Cardiac muscle cell (in vitro differentiated cells and primary cell): ENCODE results near the gene NOL7. TPM values are rescaled to one million over a fixed set of nuclear protein-coding genes. Genes with fewer than 3 reads are reported as not detected.

Source experiments
- DNase-seq, 2 donors: peaks; one replicate each; pipeline versions ENCODE4 v3.0.0 to v3.0.0-alpha.2; 2010 to 2017; ENCODE audit warnings: low read depth in 1 of 2, low spot score in 1 of 2
- H3K27ac ChIP-seq: fragments of 200-600 bp; sonication (generic); 2 replicates; pipeline ENCODE4 v1.5.1; 2016
- H3K27me3 ChIP-seq: fragments of 200-600 bp; sonication (generic); 2 replicates; pipeline ENCODE4 v1.6.0; 2016; ENCODE audit warnings: control low read depth
- H3K36me3 ChIP-seq: fragments of 200-600 bp; sonication (generic); 2 replicates; pipeline ENCODE4 v1.5.1; 2016; ENCODE audit warnings: control low read depth
- H3K4me1 ChIP-seq: fragments of 200-600 bp; sonication (generic); 2 replicates; pipeline ENCODE4 v1.8.1; 2017; ENCODE audit warnings: low read depth, mild to moderate bottlenecking, mixed run types
- H3K4me3 ChIP-seq: fragments of 200-600 bp; sonication (generic); 2 replicates; pipeline ENCODE4 v1.5.1; 2016; ENCODE audit warnings: mild to moderate bottlenecking
- H3K9me3 ChIP-seq: fragments of 200-600 bp; sonication (generic); 2 replicates; pipeline ENCODE4 v1.5.1; 2017; ENCODE audit warnings: low read depth, mild to moderate bottlenecking, control low read depth
- polyA plus RNA-seq: library from polyadenylated mRNA; unstranded; fragments of >200 nt; fragmentation: Nextera tagmentation; extraction: Ambion mirVana; gene quantifications from 2 replicates; pipeline ENCODE4 v1.2.1, GENCODE V29; 2016
- total RNA-seq: library from RNA; depleted of rRNA; stranded (reverse); fragments of >200 nt; gene quantifications from 2 replicates; pipeline ENCODE4 v1.2.3, GENCODE V29; 2016
- TF ChIP-seq, protein P1 (sequence below): IDR thresholded peaks from 2 replicates; pipeline ENCODE4 v1.5.1; 2012; ENCODE audit warnings: low read depth, mild to moderate bottlenecking, low read length

Gene NOL7
- total and polyA plus RNA-seq, 2 experiments from 2014 or later: 144 to 154 TPM

DNA sequence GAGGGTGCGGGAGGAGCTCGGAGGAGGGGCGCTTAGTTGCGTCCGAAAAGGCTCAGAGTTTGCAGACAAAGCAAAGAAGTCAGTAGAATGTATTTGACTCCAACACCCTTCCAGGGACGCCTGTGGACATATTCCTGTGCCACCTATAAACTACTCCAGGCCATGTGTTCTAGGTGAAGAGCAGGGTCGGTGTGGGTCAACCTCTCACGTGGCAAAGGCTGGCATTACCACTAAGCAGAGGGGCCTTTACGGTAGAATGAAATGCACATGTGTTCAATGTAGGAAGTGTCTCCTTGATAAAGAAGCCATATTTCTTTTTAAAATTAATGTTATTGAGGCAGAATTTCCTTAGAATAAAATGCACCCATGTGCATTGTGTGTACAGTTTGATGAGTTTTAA lies 25.3 kb upstream of the NOL7 start:
- TF ChIP-seq, protein P1, sequence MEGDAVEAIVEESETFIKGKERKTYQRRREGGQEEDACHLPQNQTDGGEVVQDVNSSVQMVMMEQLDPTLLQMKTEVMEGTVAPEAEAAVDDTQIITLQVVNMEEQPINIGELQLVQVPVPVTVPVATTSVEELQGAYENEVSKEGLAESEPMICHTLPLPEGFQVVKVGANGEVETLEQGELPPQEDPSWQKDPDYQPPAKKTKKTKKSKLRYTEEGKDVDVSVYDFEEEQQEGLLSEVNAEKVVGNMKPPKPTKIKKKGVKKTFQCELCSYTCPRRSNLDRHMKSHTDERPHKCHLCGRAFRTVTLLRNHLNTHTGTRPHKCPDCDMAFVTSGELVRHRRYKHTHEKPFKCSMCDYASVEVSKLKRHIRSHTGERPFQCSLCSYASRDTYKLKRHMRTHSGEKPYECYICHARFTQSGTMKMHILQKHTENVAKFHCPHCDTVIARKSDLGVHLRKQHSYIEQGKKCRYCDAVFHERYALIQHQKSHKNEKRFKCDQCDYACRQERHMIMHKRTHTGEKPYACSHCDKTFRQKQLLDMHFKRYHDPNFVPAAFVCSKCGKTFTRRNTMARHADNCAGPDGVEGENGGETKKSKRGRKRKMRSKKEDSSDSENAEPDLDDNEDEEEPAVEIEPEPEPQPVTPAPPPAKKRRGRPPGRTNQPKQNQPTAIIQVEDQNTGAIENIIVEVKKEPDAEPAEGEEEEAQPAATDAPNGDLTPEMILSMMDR: no peak
- H3K9me3 ChIP-seq: no peaks in the 10 kb centered on the region

GRCh38 chr6:13590574-13591153 lies 24.5 kb upstream of the NOL7 start:
- no peak for DNase-seq
- TF ChIP-seq, protein P1: no peak
- Histone ChIP-seq H3K4me1 (no peaks in the 10 kb centered on the region), H3K4me3 (no peak overlapping the region), H3K36me3 (peaks cover 36% of the 10 kb centered on the region), H3K9me3 (no peaks in the 10 kb centered on the region), H3K27ac (no peak overlapping the region), H3K27me3 (no peaks in the 10 kb centered on the region)

More for the DNA sequence above, 25.3 kb upstream of the NOL7 start:
- H3K27me3 ChIP-seq: no peaks in the 10 kb centered on the region
- H3K27ac ChIP-seq: no peak overlapping the region
- H3K4me3 ChIP-seq: no peak overlapping the region
- H3K4me1 ChIP-seq: no peaks in the 10 kb centered on the region
- no peak for DNase-seq
- peaks cover 29% of the 10 kb centered on the region for H3K36me3 ChIP-seq

DNA sequence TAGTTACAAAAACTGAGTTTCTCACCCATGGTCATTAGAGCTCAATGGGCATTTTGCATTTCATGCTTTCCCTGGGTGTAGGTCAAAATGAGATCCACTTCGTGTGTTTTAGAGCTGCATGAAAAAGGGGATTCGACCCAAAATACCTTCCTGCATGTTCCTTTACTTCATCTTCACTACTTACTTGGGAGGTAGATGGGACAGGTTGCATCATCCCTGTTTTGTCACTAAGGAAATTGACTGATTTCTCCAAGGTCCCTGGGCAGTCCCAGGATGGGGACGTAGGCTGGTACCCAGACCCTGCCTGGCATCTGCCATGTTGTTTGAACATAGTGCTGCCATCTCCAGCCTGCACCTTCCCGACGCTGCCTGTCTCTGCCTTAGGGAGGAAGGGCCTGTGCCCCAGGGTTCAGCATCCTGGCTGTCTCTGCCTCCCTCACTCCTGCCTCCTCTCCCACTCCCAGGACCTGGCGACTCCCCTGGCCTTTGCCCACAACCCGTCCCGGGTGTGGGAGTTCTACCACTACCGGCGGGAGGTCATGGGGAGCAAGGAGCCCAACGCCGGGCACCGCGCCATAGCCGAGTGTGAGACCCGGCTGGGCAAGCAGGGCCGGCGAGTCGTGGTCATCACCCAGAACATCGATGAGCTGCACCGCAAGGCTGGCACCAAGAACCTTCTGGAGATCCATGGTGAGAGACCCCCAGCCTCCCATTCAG lies 23.8 kb upstream of the NOL7 start:
- peaks cover 40% of the 10 kb centered on the region for H3K36me3 ChIP-seq

DNA sequence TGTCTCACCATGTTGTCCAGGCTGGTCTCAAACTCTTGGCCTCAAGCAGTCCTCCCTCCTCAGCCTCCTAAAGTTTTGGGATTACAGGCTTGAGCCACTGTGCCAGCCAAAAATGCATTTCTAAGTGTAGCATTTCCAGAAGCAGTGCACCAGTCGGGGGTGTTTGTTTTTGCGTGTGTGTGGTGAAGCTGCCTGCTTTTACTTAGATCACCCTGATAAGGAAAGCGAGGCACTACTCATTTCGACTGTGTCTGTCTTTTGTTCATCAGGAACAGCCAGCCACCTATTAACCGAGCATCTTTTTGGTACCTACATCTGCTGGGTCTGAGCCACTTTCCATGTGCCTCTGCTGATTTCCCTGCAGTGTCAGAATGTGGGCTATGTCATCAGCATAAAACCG lies 22.0 kb upstream of the NOL7 start:
- H3K36me3 ChIP-seq: peaks cover 47% of the 10 kb centered on the region
- TF ChIP-seq, protein P1: no peak
- no peak overlapping the region for H3K4me3 ChIP-seq
- no peaks in the 10 kb centered on the region for H3K4me1 ChIP-seq
- H3K27ac ChIP-seq: no peak overlapping the region
- no peak for DNase-seq
- no peaks in the 10 kb centered on the region for H3K9me3 ChIP-seq
- no peaks in the 10 kb centered on the region for H3K27me3 ChIP-seq

More for the DNA sequence above, 23.8 kb upstream of the NOL7 start:
- TF ChIP-seq, protein P1: no peak
- Histone ChIP-seq H3K27ac (no peak overlapping the region), H3K9me3 (no peaks in the 10 kb centered on the region), H3K4me3 (no peak overlapping the region), H3K27me3 (no peaks in the 10 kb centered on the region), H3K4me1 (no peaks in the 10 kb centered on the region)
- DNase-seq: no peak

DNA sequence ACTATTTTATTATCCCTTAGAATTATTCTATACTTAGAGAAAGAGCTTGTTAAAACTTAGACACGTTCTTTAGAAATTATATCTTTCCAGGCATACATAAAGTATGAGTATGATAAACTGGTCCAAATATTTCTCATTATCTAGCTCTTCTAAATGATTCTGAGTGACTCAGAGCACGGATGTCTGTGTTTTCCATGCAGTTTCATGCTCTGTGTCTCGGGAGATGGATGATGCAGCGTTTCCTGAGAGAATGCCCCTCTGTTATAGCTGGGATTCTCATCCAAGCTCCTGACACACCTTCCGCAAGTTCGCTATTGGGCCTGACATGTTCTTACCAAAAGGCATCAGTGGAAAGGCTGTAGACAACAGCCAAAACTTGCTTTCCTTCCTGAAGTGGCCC lies 21.4 kb upstream of the NOL7 start:
- Histone ChIP-seq H3K4me1 (no peaks in the 10 kb centered on the region), H3K27ac (no peak overlapping the region), H3K4me3 (no peak overlapping the region), H3K27me3 (no peaks in the 10 kb centered on the region), H3K9me3 (no peaks in the 10 kb centered on the region), H3K36me3 (peaks cover 42% of the 10 kb centered on the region)
- peak in 1 of 2 donors; percentile 43 for DNase-seq
- TF ChIP-seq, protein P1: no peak
